GM18517 (cell line): ENCODE results near the gene KRTAP12-2.
"Not testable (repeated sequence)": the region's sequence is repeated elsewhere in the genome, so short reads cannot be mapped to it uniquely, and the experiment has no call there.

Experiments used
- ATAC-seq: cut with Tn5 transposase; IDR thresholded peaks from one replicate; pipeline ENCODE4 v1.9.1; 2021; ENCODE audit warnings: mild to moderate bottlenecking, moderate library complexity; ENCODE audit not compliant: unreplicated experiment

The KRTAP12-2 gene

DNA sequence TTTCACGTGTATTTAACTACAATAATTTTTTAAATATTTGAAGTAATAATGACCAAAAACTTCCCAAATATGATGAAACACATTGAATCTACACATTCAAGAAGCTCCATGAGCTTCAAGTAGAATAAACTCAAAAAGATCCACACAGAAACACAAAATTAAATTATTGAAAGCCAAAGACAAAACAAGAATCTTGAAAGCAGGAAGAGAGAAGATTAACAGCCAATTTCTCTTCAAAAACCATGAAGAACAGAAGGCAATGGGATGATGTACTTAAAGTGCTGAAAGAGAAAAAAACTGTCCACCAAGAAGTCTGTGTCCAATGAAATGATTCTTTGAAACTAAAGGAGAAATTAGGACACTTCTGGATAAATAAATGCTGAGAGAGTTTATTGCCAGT is 34.7 kb downstream of the KRTAP12-2 start:
- no peak for ATAC-seq

DNA sequence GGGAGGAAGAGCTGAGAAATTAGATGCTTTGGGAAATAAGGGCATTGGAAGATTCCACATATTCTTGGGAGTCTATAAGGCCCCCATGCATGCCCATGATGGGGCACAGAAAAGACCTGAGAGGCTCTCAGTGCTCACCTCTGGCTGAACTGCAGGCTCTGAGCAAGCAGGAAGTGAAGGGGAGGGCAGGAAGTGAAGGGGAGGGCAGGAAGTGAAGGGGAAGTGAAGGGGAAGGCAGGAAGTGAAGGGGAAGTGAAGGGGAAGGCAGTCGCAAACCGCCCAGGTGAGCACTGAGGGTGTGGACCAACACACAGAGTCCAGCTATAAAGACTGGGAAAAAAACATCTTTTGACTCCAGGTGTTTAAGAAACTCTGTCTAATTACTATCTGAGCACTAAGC is 36.3 kb downstream of the KRTAP12-2 start:
- ATAC-seq: no peak

DNA sequence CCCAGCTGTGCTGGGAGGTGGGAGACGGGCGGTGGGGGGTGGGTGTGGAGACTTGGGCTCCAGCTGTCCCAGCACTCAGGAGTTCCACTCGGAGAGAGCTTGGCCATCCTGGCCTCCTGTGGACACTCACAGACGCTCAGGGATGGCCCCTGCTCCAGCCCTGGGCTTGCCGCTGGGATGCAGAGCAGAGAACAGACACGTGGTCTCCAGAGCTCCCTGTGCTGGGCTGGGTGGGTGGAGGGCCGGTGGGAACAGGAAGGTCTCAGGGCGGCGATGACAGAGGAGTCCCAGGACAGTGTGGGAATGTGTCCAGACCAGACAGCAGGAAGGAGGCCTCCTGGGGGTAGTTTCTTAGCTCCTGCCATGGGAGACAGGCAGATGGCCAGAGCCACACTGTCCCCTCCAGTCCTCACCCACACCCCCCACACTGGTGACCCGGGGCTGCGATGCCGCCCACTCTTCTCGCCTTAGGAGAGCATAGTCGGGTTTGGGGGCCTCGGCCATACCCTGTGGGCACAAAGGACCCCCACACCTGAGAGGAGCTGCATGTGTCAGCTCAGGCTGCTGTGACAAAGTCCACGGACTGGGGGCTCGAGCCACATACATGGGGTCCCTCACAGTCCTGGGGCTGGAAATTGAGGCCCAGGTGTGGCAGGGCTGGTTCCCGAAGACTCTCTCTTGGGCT is 37.9 kb downstream of the KRTAP12-2 start:
- no peak for ATAC-seq

DNA sequence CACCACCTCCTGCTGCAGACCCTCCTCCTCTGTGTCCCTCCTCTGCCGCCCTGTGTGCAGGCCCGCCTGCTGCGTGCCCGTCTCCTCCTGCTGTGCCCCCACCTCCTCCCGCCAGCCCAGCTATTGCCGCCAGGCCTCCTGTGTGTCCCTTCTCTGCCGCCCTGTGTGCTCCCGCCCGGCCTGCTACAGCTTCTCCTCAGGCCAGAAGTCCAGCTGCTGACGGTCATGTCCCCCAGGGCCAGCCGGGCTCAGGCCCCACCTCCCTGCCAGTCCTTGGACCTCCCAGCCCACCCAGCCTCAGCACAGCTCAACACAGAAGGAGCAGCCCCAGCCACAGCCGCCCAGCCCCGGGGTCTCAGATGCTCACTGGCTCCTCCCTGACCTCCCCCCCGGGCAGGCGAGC is 38.9 kb downstream of the KRTAP12-2 start:
- not testable (repeated sequence) for ATAC-seq

DNA sequence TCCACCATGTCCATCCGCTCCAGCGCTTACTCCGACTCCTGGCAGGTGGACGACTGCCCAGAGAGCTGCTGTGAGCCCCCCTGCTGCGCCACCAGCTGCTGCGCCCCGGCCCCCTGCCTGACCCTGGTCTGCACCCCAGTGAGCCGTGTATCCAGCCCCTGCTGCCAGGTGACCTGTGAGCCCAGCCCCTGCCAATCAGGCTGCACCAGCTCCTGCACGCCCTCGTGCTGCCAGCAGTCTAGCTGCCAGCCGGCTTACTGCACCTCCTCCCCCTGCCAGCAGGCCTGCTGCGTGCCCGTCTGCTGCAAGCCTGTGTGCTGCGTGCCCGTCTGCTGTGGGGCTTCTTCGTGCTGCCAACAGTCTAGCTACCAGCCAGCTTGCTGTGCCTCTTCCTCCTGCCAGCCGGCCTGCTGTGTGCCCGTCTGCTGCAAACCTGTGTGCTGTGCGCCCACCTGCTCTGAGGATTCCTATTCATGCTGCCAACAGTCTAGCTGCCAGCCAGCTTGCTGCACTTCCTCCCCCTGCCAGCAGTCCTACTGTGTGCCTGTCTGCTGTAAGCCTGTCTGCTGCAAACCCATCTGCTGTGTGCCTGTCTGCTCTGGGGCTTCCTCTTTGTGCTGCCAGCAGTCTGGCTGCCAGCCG is 39.4 kb downstream of the KRTAP12-2 start:
- ATAC-seq: not testable (repeated sequence)

DNA sequence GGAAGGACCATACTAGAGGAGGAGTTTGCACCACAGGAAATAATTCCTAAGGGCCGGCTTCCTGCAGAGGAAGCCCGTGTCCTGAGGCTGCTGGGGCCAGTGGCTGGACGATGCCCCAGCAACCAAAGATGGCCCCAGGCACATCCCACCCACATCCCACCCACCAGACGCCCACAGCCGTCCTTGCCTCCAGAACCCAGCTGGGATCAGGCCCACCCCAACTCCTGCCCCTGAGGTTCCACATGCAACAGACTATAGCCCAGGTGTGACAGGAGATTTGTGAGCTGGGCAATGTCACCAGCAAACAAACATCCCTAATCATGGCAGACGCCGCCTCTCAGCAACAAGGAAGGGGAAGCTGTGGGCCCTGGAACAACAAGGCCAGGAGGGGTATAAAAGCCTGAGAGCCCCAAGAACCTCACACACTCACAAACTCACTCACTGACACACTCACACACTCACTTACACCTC is 40.0 kb downstream of the KRTAP12-2 start, which contains the start of gene KRTAP10-9:
TSS of gene KRTAP10-9 (plus strand) at position 421 of the 471 bp plus-strand sequence. CDS start 79 bp downstream, outside the sequence.
- ATAC-seq: no peak

DNA sequence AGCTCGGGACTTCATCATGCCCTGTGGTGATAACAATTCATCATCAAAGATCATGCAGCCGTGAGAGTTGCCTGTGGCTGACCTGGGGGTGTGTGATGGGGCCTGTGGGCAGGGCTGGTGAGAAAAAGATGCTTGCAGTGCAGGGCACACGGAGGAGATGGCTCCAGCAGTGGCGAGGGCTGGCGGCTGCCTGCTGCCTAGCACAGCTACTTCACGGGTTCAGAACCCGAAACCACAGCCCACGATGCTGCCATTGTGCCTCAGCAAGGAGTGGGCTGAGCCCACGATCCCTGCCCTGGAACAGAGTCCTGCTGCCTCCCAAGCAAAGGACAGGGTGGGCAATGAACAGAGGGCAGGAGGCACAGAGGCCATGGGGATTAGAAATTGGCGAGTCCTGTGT is 40.5 kb downstream of the KRTAP12-2 start:
- ATAC-seq: no peak

DNA sequence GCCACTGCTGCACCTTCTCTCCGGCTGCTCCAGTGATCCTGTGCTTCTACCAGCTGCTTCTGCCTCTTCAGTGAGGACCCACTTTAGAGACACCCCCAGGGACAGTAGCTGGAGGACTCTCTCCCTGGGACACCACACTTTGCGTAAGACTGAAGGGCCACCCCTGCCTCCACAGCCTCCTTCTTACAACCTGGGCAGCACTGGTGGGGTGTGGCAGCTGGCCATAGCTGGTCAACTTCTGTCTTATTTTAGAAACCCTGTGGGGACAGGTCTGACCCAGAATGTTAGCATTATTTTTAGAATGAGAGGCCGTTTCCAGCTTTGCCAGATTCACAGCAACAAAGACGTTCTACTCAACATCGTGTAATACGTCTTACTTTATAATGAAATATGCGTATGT is 41.0 kb downstream of the KRTAP12-2 start:
- ATAC-seq: no peak

DNA sequence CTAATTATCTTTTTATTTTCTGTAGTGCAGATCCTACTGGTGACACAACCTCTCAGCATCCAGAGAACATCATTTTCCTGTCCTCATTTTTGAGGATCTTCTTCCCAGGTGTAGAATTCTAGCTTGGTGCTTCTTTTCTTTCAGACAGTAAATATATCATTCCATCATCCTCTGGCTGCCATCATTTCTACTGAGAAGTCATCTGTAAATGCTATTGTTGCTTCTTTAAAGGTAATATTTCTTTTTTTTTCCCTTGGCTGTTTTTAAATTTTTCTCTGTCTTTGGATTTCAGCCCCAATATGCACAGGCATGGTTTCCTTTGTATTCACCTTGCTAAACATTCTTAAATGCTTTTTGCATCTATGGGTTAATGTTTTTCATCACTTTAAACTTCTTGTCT is 43.2 kb downstream of the KRTAP12-2 start:
- no peak for ATAC-seq

DNA sequence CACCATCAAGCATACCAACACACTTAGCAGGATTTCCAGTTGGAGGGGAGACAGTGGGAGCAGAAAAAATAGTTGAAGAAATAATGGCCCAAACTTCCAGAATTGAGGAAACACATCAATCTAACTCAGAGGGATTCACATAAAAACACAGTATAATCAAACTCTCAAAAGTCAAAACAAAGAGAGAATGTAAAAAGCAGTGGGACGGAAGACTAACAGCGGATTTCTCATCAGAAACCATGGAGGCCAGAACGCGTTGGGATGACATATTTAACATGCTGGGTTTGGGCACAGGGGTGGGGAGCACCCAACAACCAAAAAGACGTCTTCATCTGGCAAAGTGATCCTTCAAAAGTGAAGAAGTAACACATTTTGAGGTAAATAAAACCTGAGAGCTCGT is 46.8 kb downstream of the KRTAP12-2 start:
- ATAC-seq: no peak

DNA sequence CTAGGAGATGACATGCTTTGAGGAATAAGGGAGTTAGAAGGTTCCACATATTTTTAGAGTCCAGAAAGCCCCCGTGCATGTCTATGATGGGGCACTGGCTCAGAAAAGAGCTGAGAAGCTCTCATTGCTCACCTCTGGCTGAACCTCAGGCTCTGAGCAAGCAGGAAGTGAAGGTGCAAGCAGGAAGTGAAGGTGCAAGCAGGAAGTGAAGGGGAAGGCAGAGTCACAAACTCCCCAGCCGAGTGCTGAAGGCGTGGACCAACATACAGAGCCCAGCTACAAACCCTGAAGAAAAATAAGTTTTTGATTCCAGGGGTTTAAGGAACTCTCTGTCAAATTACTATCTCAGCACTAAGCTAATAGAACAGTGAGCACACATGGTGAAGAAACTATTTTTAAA is 47.8 kb downstream of the KRTAP12-2 start:
- no peak for ATAC-seq

DNA sequence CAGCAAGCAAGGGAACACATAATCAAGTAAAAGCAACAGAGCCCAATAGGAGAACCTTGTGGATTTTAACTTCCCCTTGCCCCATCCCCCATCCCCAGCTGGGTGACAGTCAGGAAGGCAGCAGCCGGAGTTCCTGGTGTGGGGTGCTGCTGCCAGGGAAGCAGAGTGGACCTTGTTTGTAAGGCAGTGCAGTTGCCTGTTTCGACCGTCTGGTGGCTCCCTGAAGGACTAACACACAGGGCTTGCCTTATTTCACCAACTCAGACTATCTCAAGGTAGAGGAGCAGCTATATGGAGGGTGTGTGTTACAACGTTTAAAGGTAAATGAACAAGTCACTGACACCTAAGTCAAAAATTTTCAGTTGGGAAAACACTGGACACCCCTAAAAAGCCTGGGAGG is 48.2 kb downstream of the KRTAP12-2 start:
- ATAC-seq: no peak

DNA sequence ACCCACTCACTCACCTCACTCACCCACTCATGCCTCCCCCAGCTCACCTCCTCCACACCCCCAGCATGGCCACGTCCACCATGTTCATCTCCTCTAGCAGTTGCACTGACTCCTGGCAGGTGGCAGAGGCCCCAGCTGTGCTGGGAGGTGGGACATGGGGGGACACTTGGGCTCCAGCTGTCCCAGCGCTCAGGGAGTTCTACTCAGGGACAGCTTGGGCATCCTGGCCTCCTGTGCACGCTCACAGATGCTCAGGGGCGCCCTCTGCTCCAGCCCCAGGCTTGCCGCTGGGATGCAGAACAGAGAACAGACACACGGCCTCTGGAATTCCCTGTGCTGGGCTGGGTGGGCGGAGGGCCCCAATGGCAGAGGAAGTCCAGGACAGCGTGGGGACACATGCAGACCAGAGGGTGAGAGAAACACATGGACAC is 49.6 kb downstream of the KRTAP12-2 start:
- ATAC-seq: no peak

DNA sequence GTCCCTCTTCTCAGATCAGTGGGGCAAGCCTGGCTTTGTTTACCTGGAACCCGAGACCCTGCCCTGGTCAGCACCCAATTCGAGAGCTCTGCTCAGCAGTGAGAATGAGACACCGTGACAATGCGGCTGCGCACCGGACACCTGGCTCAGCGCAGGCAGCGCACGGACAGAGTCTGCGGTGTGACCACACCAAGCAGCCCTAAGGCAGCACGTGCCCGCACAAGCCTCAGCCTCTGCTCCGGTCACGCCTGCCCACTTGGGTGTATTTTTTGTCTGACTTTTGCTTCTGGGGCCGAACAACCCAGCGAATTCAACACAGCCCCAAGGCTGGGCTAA is 50.2 kb downstream of the KRTAP12-2 start:
- ATAC-seq: no peak
